EL (cell line): Measurements from ENCODE around the gene TYMP.
A peak's percentile ranks its signal among the peaks of the same experiment; 100 is the strongest.

Experiments used
- DNase-seq: peaks from one replicate; pipeline ENCODE4 v3.0.0-alpha.2; 2016

The TYMP gene

GRCh38 chr22:50562523-50563412 lies 33.0 kb upstream of the TYMP start, which contains the start of gene SYCE3:
SYCE3 (minus strand) TSS chr22:50562919; CDS start chr22:50556405, 6,514 bp downstream.
- DNase-seq, result peak; percentile 94

- no peak for DNase-seq
Observed at GRCh38 chr22:50561401-50562358, 31.9 kb upstream of the TYMP start.

DNA sequence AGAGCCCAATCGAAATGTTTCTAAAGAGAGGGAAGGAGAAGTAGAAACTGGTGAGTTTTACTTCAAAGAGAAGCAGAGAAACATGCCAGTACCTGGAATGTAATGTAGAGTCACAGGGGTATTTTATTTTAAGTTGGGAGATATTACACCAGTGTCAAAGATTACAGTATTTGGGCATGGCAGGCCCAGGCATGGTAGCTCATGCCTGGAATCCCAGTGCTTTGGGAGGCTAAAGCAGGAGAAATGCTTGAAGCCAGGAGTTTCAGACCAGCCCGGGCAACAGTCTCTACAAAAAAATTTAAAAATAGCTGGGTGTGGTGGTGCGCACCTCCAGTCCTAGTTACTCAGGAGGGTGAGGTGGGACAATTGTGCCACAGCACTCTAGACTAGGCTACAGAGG lies 30.2 kb upstream of the TYMP start:
- no peak for DNase-seq

GRCh38 chr22:50556703-50557102 lies 26.9 kb upstream of the TYMP start:
- DNase-seq, result no peak

GRCh38 chr22:50553310-50553709 lies 23.5 kb upstream of the TYMP start:
- DNase-seq, result no peak

- no peak for DNase-seq
Observed at GRCh38 chr22:50551160-50551752, 21.4 kb upstream of the TYMP start.

DNA sequence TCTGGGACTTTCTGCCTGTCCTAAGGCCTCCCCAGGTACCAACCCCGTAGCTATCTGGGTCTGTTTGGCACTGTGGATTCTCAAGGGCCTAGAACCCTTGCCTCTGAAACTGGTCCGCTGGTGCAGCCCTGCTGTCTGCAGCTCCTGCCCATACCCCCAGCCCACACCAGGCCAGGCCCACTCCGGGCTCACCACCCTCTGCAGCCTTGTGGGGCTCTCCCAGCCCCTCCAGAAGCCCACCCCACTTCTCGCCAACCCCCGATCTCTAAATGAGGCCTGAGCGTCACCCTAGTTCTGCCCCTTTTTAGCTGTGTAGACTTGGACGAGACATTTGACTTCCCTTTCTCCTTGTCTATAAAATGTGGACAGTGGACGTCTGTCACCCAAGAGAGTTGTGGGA lies 20.6 kb upstream of the TYMP start:
- DNase-seq, result no peak

DNA sequence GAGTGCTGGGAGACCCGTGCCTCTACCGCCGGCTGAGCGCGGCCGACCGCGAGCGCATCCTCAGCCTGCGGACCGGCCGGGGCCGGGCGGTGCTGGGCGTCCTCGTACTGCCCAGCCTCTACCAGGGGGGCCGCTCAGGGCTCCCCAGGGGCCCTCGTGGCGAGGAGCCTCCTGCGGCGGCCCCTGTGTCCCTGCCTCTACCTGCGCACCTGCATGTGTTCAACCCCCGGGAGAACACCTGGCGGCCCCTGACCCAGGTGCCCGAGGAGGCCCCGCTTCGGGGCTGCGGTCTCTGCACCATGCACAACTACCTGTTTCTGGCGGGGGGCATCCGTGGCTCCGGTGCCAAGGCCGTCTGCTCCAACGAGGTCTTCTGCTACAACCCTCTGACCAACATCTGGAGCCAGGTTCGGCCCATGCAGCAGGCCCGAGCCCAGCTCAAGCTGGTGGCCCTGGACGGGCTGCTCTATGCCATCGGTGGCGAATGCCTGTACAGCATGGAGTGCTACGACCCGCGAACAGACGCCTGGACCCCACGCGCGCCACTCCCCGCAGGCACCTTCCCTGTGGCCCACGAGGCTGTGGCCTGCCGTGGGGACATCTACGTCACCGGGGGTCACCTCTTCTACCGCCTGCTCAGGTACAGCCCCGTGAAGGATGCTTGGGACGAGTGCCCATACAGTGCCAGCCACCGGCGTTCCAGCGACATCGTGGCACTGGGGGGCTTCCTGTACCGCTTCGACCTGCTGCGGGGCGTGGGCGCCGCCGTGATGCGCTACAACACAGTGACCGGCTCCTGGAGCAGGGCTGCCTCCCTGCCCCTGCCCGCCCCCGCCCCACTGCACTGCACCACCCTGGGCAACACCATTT lies 19.3 kb upstream of the TYMP start:
- no peak for DNase-seq

DNA sequence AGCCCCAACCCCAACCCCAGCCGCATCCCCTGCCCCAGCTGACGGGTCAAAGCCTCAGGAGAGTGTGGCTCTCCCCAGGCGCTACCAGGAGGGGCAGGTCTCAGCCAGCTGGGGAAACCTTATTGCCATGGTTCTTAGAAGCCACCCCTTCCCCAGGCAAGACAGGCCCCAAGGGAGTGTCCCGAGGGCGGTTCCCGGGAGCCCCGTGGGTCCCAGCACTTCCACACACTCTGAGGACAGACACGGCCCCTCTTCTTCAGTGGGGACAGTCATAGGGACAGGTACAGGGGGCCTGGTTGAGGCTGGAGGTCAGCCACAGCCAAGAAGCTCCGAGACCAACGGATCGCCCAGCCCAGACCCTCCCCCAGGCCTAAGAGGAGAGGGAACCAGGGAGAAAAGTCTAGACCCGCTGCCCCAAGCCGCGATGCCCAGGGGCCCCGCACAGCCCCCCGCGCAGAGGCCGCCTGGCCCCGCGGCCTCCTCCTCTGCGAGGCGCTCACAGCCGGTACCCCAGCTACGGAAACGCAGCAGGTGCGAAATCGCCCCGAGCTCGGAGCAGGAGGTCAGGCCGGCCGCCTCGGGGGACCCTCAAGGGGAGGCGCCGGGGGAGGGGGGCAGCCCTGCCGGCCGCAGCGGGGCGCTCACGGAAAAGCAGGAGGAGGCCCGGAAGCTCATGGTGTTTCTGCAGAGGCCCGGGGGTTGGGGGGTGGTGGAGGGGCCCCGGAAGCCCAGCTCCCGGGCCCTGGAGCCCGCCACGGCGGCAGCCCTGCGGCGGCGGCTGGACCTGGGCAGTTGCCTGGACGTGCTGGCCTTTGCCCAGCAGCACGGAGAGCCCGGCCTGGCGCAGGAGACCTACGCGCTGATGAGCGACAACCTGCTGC lies 18.5 kb upstream of the TYMP start:
- no peak for DNase-seq

GRCh38 chr22:50547263-50547985 lies 17.6 kb upstream of the TYMP start:
- no peak for DNase-seq

- DNase-seq, result no peak
Observed at GRCh38 chr22:50546326-50547262, 16.8 kb upstream of the TYMP start.

DNA sequence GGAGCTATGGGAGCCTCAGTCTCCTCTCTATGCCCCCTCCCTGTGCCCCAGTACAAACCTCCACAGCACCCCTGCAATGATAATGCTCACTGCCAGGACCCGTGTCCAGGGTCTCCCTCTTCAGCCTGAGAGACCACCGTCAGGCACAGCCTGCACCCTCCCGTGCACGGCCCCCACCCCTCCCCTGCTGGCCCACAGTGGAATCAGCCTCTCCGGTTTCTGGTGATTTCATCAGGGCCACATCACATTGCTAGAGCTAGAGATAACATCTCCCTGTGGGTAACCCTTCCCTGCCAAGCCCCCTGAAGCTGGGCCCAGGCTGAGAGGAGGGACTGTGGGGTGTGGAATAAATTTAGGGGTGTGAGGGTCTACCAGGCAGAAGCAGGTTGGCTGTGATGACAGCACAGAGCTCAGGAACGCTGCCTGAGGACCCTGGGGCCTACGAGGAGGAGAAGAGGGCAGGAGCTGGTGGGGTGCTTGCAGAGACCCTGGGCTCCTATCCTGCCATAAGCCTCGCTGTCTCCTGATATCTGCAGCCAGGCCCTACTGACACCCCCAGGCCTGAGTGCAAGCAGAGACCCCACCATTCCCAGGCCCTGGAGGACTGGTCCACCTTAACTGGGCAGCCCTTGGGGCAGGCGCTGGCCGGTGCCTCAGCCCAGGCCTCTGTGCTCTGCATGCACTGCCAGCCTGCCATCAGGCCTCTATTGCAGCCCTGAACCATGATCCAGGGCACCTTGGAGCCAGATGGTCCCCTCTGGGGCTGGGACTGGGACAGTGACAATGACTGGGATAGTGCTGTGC lies 15.9 kb upstream of the TYMP start, which contains the start of gene KLHDC7B:
Gene KLHDC7B (plus strand): TSS at position 378 of the 804 bp plus-strand sequence. CDS start 345 bp downstream, at position 723.
- DNase-seq, result peak; percentile 32

- DNase-seq, result no peak
Observed at GRCh38 chr22:50544746-50545253, 15.0 kb upstream of the TYMP start.

DNA sequence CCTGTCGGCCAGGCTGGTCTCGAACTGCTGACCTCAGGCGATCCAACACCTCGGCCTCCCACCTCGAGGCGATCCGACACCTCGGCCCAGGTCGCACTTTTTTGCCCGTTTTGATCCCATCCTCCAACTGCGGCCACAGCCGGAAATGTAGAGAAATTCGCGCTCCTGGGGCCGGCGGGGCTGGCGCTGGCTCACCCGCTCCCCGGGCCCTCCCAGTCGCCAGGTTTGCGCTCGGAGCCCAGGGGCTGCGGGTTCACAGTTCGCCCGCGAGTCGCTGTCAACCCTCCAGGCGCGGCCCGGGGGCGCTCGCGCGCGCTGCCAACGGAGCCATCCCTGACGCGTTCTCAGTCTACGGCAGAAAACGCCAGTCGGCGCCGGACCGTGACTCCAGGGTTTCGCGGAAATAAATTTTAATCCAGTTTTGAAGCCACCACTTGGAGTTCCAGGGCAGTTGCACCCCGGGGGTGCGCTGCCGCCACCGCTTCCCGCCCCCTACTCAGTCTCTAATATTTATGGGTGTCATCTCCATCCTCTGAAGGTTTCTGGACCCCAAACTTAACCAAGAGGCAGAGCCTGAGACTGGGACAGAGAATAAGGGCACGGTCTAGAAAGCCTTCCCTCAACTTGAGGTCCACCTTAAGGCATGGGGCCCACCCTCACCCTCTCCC lies 14.4 kb upstream of the TYMP start:
- DNase-seq, result peak; percentile 80

DNA sequence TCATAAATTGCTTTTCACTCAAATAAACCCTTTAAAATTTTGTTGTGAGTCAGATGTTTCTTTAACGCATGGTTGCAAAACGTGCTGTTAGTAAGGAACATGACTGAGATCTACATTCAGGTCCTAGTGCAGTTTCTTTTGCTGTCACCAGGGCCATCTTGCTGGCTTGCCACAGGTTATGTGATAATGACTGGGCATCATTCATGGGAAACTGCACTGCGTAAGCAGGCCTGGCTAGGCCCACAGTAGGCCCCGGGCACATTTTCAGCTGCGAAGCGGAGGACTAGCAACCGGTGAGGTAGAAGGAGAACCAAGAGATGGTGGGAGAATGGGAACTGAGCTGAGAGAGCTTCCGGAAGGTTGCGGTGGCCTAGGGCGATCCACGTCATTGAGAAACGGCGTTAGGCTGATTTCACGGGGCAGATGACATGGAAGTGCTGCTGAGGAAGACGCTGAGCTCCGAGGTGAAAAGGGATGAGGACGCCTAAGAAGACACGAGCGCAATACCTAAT lies 12.7 kb upstream of the TYMP start:
- DNase-seq, result no peak

- peak; percentile 88 for DNase-seq
Observed at GRCh38 chr22:50541667-50542026, 11.8 kb upstream of the TYMP start.

DNA sequence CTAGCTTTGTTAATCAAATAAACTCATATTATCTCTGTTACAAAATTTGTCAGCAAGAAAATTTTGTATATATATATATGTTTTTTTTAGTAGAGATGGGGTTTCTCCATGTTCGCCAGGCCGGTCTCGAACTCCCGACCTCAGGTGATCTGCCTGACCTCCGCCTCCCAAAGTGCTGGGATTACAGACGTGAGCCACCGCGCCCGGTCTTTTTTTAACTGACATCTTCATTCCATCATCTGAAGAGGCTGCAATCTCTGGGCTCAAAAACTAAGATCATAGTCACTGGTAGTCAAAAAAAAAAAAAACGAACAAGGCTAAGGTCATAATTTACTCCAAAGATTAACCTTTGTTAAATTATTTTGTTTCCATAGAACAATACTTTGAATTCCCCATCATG lies 10.6 kb upstream of the TYMP start:
- no peak for DNase-seq
